ENCODE measurements around the gene KRTAP9-1. TPM values are rescaled to one million over a fixed set of nuclear protein-coding genes. Genes with fewer than 3 reads are reported as not detected.

KRTAP9-1 gene
- total and polyA plus RNA-seq, 10 donors = not detected

DNA sequence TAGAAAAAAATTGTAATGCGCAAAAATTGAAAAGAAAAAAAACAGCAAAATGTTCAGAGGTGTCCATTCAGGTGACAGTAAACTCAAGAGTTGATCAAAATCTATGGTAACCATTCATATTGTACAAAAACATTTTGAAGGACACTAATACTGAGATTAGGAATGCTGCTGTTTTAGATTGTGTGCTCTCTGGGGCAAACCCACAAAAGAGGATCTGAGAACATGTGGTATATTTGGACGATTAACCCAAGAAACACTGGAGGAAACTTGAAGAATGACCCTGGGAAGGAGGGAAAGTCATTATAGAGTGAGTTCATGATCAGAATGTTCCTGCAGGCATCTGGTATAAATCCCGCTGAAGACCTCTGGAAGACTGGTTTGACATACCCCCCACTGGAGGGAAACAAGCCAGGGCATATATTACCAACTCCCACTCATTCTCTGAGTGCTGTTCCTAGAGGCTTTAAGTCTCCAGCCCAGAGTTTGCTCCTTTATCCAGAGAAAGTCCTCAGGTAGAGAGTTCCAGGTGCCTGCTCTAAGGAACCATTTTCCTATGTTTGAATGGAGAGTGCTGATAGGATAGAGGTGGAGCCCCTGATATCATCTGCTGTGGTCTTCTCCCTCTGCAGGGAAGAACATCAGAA lies 12.8 kb upstream of the KRTAP9-1 start:
- no peak for DNase-seq
- no peaks in the 10 kb centered on the region for H3K36me3 ChIP-seq
- H3K4me1 ChIP-seq = peaks cover 6 to 32% (median 20%) of the 10 kb centered on the region in 6 donors
- no peak overlapping the region for H3K27ac ChIP-seq
- TF ChIP-seq, protein P1, sequence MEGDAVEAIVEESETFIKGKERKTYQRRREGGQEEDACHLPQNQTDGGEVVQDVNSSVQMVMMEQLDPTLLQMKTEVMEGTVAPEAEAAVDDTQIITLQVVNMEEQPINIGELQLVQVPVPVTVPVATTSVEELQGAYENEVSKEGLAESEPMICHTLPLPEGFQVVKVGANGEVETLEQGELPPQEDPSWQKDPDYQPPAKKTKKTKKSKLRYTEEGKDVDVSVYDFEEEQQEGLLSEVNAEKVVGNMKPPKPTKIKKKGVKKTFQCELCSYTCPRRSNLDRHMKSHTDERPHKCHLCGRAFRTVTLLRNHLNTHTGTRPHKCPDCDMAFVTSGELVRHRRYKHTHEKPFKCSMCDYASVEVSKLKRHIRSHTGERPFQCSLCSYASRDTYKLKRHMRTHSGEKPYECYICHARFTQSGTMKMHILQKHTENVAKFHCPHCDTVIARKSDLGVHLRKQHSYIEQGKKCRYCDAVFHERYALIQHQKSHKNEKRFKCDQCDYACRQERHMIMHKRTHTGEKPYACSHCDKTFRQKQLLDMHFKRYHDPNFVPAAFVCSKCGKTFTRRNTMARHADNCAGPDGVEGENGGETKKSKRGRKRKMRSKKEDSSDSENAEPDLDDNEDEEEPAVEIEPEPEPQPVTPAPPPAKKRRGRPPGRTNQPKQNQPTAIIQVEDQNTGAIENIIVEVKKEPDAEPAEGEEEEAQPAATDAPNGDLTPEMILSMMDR (IDR thresholded peaks at IDR 0.05 in 8 of 11, conservative IDR thresholded peaks at IDR 0.05 in 3 of 11) = no peak
- no peaks in the 10 kb centered on the region for H3K27me3 ChIP-seq (replicated peaks in 1 of 7)
- H3K9me3 ChIP-seq = no peaks in the 10 kb centered on the region
- no peak overlapping the region for H3K4me3 ChIP-seq
- intact Hi-C loops (cut with DNase I; ENCODE audit: low total_unique reads) = no loop called here
- WGBS, 5 donors = 63 to 73% (median 65%) methylated on average over 3 of the region's 3 CpGs

DNA sequence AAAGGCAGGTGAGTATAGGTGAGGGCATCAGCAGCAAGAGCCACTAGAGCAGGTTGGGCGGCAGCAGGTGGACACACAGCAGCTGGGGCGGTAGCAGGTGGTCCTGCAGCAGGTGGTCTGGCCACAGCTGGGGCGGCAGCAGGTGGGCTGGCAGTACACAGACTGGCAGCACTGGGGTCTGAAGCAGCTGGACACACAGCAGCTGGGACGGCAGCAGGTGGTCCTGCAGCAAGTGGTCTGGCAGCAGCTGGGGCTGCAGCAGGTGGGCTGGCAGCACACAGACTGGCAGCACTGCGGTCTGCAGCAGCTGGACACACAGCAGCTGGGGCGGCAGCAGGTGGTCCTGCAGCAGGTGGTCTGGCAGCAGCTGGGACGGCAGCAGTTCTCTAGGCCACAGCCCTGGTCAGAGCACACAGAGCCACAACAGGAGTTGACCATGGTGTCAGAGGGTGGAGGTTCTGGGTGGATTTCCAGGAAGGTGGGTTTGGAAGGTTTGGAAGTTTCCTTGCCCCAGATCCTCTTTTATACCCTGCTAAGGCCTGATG lies 11.9 kb upstream of the KRTAP9-1 start, which contains the start of gene KRTAP4-2:
Gene KRTAP4-2, minus strand, starts transcription at position 495 of the 545 bp plus-strand sequence. Its CDS starts 57 bp downstream, at position 438.
- TF ChIP-seq POLR2AphosphoS5 (IDR thresholded peaks at IDR 0.05) (no peak), POLR2A (IDR thresholded peaks at IDR 0.05) (no peak)
- TF ChIP-seq, protein P1 (IDR thresholded peaks at IDR 0.05 in 8 of 11, conservative IDR thresholded peaks at IDR 0.05 in 3 of 11) = no peak
- no peaks in the 10 kb centered on the region for H3K27me3 ChIP-seq (replicated peaks in 1 of 7)
- no peaks in the 10 kb centered on the region for H3K9me3 ChIP-seq
- peaks cover 6 to 32% (median 20%) of the 10 kb centered on the region in 6 donors for H3K4me1 ChIP-seq
- intact Hi-C loops (cut with DNase I; ENCODE audit: low total_unique reads) = no loop called here
- H3K27ac ChIP-seq = no peak within 1 kb of the TSS
- 90 to 97% (median 92%) methylated on average over 4 to 7 of the region's 7 CpGs for WGBS, 5 donors
- no peaks in the 10 kb centered on the region for H3K36me3 ChIP-seq
- DNase-seq = no peak
- no peak within 1 kb of the TSS for H3K4me3 ChIP-seq

DNA sequence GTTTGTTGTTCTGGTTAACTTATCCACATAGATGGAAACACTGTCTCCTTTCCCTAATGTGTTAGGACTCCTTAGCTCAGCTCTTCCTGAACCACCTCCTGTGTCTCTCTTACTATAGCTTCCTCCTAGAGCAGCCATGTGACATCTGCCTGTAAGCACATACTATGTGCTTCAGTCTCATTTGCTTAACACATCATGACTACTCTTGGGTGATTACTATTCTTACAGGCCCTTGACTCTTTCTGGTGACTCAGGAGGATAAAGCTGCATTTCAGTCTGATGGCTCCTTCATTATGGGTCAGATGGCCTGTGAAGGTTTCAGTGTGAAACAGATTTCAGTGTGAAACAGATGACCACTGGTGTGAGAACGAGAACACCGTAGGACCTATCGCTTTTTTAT lies 11.3 kb upstream of the KRTAP9-1 start:
- Histone ChIP-seq H3K4me3 (no peak overlapping the region), H3K4me1 (peaks cover 6 to 32% (median 20%) of the 10 kb centered on the region in 6 donors), H3K36me3 (no peaks in the 10 kb centered on the region), H3K9me3 (no peaks in the 10 kb centered on the region), H3K27me3 (replicated peaks in 1 of 7) (no peaks in the 10 kb centered on the region), H3K27ac (no peak overlapping the region)
- intact Hi-C loops (cut with DNase I; ENCODE audit: low total_unique reads) = no loop called here
- no peak for DNase-seq
- TF ChIP-seq POLR2A (IDR thresholded peaks at IDR 0.05) (no peak), POLR2AphosphoS5 (IDR thresholded peaks at IDR 0.05) (no peak)
- TF ChIP-seq, protein P1 (IDR thresholded peaks at IDR 0.05 in 8 of 11, conservative IDR thresholded peaks at IDR 0.05 in 3 of 11) = no peak
- 94 to 98% (median 96%) methylated on average over 3 of the region's 3 CpGs for WGBS, 5 donors

DNA sequence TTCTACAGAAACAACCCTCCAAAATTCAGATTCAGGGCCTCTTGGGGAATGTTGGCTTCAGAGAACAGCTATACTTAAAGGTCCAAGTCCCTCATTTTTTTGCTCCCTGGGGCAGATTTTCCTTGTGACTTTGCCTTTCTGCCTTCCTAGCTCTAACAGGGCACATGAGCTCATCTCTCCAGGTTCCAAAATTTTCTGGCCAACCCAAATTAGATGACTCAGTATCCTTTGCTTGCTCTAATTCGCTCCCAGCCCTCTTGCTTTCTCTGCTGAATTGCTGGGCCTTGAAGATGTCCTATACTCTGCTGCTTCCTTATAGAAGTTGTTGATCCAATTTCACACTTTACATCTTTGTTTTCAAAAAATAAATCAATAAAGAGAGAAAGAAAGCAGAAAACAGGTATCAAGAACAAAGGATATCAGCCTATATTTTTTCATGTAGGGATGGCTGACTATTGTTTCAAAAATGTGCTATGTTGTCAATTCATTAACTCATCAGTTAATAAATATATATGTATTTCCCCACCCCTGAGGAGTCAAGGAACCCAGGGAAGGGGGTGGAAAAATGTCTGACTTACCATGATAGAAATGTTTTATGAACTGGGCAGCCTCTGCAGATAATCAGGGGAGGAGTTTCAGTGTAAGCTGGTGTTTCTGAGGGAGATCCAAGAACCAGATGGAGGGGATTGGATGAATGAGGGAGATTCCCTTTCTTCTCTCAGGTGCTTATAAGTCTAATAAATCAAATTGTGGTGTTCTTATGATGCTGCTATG lies 10.7 kb upstream of the KRTAP9-1 start:
- Histone ChIP-seq H3K9me3 (no peaks in the 10 kb centered on the region), H3K4me3 (no peak overlapping the region), H3K27ac (no peak overlapping the region), H3K27me3 (replicated peaks in 1 of 7) (no peaks in the 10 kb centered on the region), H3K36me3 (no peaks in the 10 kb centered on the region), H3K4me1 (peaks cover 6 to 32% (median 20%) of the 10 kb centered on the region in 6 donors)
- DNase-seq = no peak
- intact Hi-C loops (cut with DNase I; ENCODE audit: low total_unique reads) = no loop called here
- WGBS, 5 donors = 82 to 95% (median 89%) methylated on average over 1 of the region's 1 CpG
- TF ChIP-seq, protein P1 (IDR thresholded peaks at IDR 0.05 in 8 of 11, conservative IDR thresholded peaks at IDR 0.05 in 3 of 11) = no peak
- no peak for TF ChIP-seq POLR2AphosphoS5 (IDR thresholded peaks at IDR 0.05)
- no peak for TF ChIP-seq POLR2A (IDR thresholded peaks at IDR 0.05)
